H1 (cell line): ENCODE measurements around the gene TFDP1. TPM values are rescaled to one million over a fixed set of nuclear protein-coding genes. Genes with fewer than 3 reads are reported as not detected.

ENCODE experiments used
- CTCF ChIA-PET: fragments of 300-600 bp; sonication (Branson Sonifier 250); formaldehyde crosslinking; loops from one replicate; lab custom pipeline; 2021; ENCODE audit not compliant: partially characterized antibody; lab: Charles Lee
- POLR2A ChIA-PET: fragments of 300-600 bp; sonication (Branson Sonifier 250); formaldehyde crosslinking; loops from one replicate; lab custom pipeline; 2021; ENCODE audit warnings: inconsistent platforms; ENCODE audit not compliant: partially characterized antibody; lab: Charles Lee
- DNase-seq, 2 experiments: peaks; one replicate each; pipeline versions ENCODE4 v3.0.0 to v3.0.0-alpha.2; 2010 to 2022; ENCODE audit warnings: low spot score in 2 of 2, low read depth in 1 of 2, mixed read lengths in 1 of 2
- FAIRE-seq: peaks from 2 replicates; lab custom pipeline; 2011; peaks lifted over from hg19 to GRCh38; lab: Jason Lieb, UNC
- H2AFZ ChIP-seq: 2 replicates; pipeline ENCODE4 v1.8.1; 2012; ENCODE audit warnings: low read length, inconsistent platforms
- H2AK5ac ChIP-seq: 2 replicates; pipeline ENCODE4 v1.6.1; 2013; ENCODE audit warnings: low read depth, low read length
- H2BK120ac ChIP-seq: replicated peaks from 2 replicates; pipeline ENCODE3; 2013; ENCODE audit warnings: low read depth, low read length, inconsistent platforms
- H2BK12ac ChIP-seq: 2 replicates; pipeline ENCODE4 v1.6.1; 2013; ENCODE audit warnings: low read depth, low read length
- H2BK15ac ChIP-seq: 2 replicates; pipeline ENCODE4 v1.6.1; 2013; ENCODE audit warnings: low read length
- H2BK20ac ChIP-seq: 2 replicates; pipeline ENCODE4 v1.6.1; 2013; ENCODE audit warnings: low read length
- H2BK5ac ChIP-seq: 2 replicates; pipeline ENCODE4 v1.6.1; 2013; ENCODE audit warnings: low read depth, low read length
- H3K14ac ChIP-seq: 2 replicates; pipeline ENCODE4 v1.6.1; 2013; ENCODE audit warnings: inconsistent platforms; ENCODE audit not compliant: insufficient read length
- H3K18ac ChIP-seq: 2 replicates; pipeline ENCODE4 v1.6.1; 2013; ENCODE audit warnings: low read length; ENCODE audit errors: extremely low read depth
- H3K23ac ChIP-seq: 2 replicates; pipeline ENCODE4 v1.6.1; 2013; ENCODE audit warnings: inconsistent platforms; ENCODE audit not compliant: insufficient read length
- H3K23me2 ChIP-seq: 2 replicates; pipeline ENCODE4 v1.6.1; 2013; ENCODE audit warnings: low read depth, low read length
- H3K27ac ChIP-seq: 2 replicates; pipeline ENCODE4 v1.6.1; 2011; ENCODE audit warnings: low read depth, low read length, inconsistent platforms
- H3K27me3 ChIP-seq, 4 experiments: replicated peaks in 1 of 4; 1 replicate in 1 of 4; 2 replicates in 3 of 4; pipeline versions ENCODE4 v1.6.1 to v1.8.1; 2011 to 2013; ENCODE audit warnings: low read length in 3 of 4, mild to moderate bottlenecking in 3 of 4, inconsistent platforms in 2 of 4, mixed read lengths in 2 of 4, moderate library complexity in 1 of 4; ENCODE audit not compliant: control insufficient read depth in 3 of 4, insufficient read depth in 3 of 4; ENCODE audit errors: extremely low read depth in 1 of 4
- H3K36me3 ChIP-seq, 4 experiments: 2 replicates each; pipeline versions ENCODE4 v1.6.1 to v1.8.1; 2011 to 2013; ENCODE audit warnings: mild to moderate bottlenecking in 4 of 4, low read length in 3 of 4, moderate library complexity in 2 of 4, control low read depth in 1 of 4, inconsistent platforms in 1 of 4; ENCODE audit not compliant: insufficient read depth in 4 of 4, control insufficient read depth in 2 of 4
- H3K4ac ChIP-seq: replicated peaks from 2 replicates; pipeline ENCODE3; 2013; ENCODE audit warnings: low read length, low read depth, mixed read lengths, inconsistent platforms; ENCODE audit not compliant: insufficient read length
- H3K4me1 ChIP-seq, 4 experiments: replicated peaks in 1 of 4; 1 replicate in 1 of 4; 2 replicates in 3 of 4; pipeline versions ENCODE4 v1.6.1 to v1.8.1; 2011 to 2013; ENCODE audit warnings: low read length in 3 of 4, inconsistent platforms in 2 of 4, mixed read lengths in 1 of 4; ENCODE audit not compliant: insufficient read depth in 4 of 4, control insufficient read depth in 3 of 4
- H3K4me2 ChIP-seq, 2 experiments: 2 replicates each; pipeline versions ENCODE4 v1.6.1 to v1.8.1; 2011 to 2013; ENCODE audit warnings: low read depth in 2 of 2, low read length in 2 of 2, control low read depth in 1 of 2, inconsistent platforms in 1 of 2, mild to moderate bottlenecking in 1 of 2; ENCODE audit not compliant: insufficient read depth in 1 of 2
- H3K4me3 ChIP-seq, 4 experiments: fragments of 200-600, 300-600 bp in 1 of 4; sonication (generic), shearing (Covaris generic), sonication (Bioruptor Twin) in 1 of 4; 2 replicates each; pipeline versions ENCODE4 v1.5.1 to v1.8.1; 2011 to 2016; ENCODE audit warnings: low read length in 4 of 4, low read depth in 3 of 4, control low read depth in 2 of 4, inconsistent platforms in 2 of 4, mild to moderate bottlenecking in 2 of 4, mixed read lengths in 1 of 4, moderate library complexity in 1 of 4; ENCODE audit not compliant: insufficient read depth in 2 of 4; ENCODE audit errors: extremely low read depth in 1 of 4
- H3K56ac ChIP-seq: replicated peaks from 2 replicates; pipeline ENCODE3; 2013; ENCODE audit warnings: low read depth, mild to moderate bottlenecking, mixed read lengths, low read length, inconsistent platforms; ENCODE audit not compliant: insufficient read length
- H3K79me1 ChIP-seq: 2 replicates; pipeline ENCODE4 v1.6.1; 2013; ENCODE audit warnings: low read depth, low read length, control low read depth
- H3K79me2 ChIP-seq, 2 experiments: 2 replicates each; pipeline versions ENCODE4 v1.6.1 to v1.8.1; 2012 to 2013; ENCODE audit warnings: low read length in 2 of 2, mild to moderate bottlenecking in 2 of 2, inconsistent platforms in 1 of 2; ENCODE audit not compliant: insufficient read depth in 2 of 2, control insufficient read depth in 1 of 2
- H3K9ac ChIP-seq, 4 experiments: replicated peaks in 1 of 4; 1 replicate in 1 of 4; 2 replicates in 3 of 4; pipeline versions ENCODE4 v1.6.1 to v1.8.1; 2011 to 2013; ENCODE audit warnings: low read depth in 3 of 4, low read length in 3 of 4, control low read depth in 2 of 4, mild to moderate bottlenecking in 2 of 4, moderate library complexity in 2 of 4, inconsistent platforms in 1 of 4; ENCODE audit errors: extremely low read depth in 1 of 4
- H3K9me3 ChIP-seq, 2 experiments: 2 replicates each; pipeline versions ENCODE4 v1.6.1 to v1.8.1; 2012 to 2013; ENCODE audit warnings: mild to moderate bottlenecking in 2 of 2, moderate library complexity in 2 of 2, control low read depth in 1 of 2, inconsistent platforms in 1 of 2, low read depth in 1 of 2, low read length in 1 of 2, mixed read lengths in 1 of 2; ENCODE audit not compliant: insufficient read depth in 2 of 2
- H4K20me1 ChIP-seq, 2 experiments: replicated peaks in 1 of 2; 2 replicates each; pipeline versions ENCODE3 to v1.8.1; 2011 to 2013; ENCODE audit warnings: inconsistent platforms in 2 of 2, low read length in 2 of 2, mild to moderate bottlenecking in 1 of 2; ENCODE audit not compliant: insufficient read depth in 2 of 2, control insufficient read depth in 1 of 2
- H4K5ac ChIP-seq: 2 replicates; pipeline ENCODE4 v1.6.1; 2013; ENCODE audit warnings: low read length, low read depth, mixed read lengths, inconsistent platforms; ENCODE audit not compliant: insufficient read length
- H4K8ac ChIP-seq: 2 replicates; pipeline ENCODE4 v1.8.0; 2013; ENCODE audit warnings: mild to moderate bottlenecking, moderate library complexity, low read length, inconsistent platforms; ENCODE audit not compliant: insufficient read depth; ENCODE audit errors: extremely low read depth
- H4K91ac ChIP-seq: replicated peaks from 2 replicates; pipeline ENCODE3; 2013; ENCODE audit warnings: low read length, mixed read lengths, inconsistent platforms; ENCODE audit not compliant: insufficient read length
- WGBS, 2 experiments: shearing (Covaris generic) in 1 of 2; methylation state at CpG; one replicate each; pipeline versions ENCODE4 v1.1.6 to v1.1.7; 2013 to 2015; ENCODE audit warnings: low lambda C conversion rate in 2 of 2, mixed read lengths in 2 of 2, inconsistent platforms in 1 of 2, low coverage in 1 of 2, missing lambda C conversion rate in 1 of 2; ENCODE audit not compliant: insufficient replicate concordance in 2 of 2, insufficient coverage in 1 of 2, insufficient read length in 1 of 2; ENCODE audit errors: extremely low coverage in 1 of 2, missing lambda C conversion rate in 1 of 2; 5-methylcytosine and 5-hydroxymethylcytosine counted together
- polyA plus RNA-seq, 7 experiments: library from polyadenylated mRNA; depleted of rRNA in 3 of 7; stranded (reverse) in 5 of 7; unstranded in 2 of 7; fragments of >200 nt in 5 of 7; fragments of 200-250 nt in 2 of 7; gene quantifications; 1 replicate in 5 of 7; 2 replicates in 1 of 7; 4 replicates in 1 of 7; pipeline versions ENCODE4 v1.2.1 to v1.2.3, GENCODE V29; 2011 to 2013; ENCODE audit warnings: missing spikeins in 2 of 7, mixed read lengths in 2 of 7
- total RNA-seq: library from RNA; stranded (reverse); fragmentation: NEBNext Ultra II Directional; extraction: Animal tissue kit (Norgen Biotek cat#: 25700); gene quantifications from 2 replicates; pipeline ENCODE4 v1.2.1, GENCODE V29; 2021
- TF ChIP-seq, protein P1 (sequence below), 3 experiments: IDR thresholded peaks; 1 replicate in 2 of 3; 2 replicates in 1 of 3; pipeline versions ENCODE4 v1.5.1 to v1.6.1; 2011; ENCODE audit warnings: low read length in 3 of 3, mild to moderate bottlenecking in 3 of 3, inconsistent platforms in 2 of 3, low read depth in 1 of 3, moderate library complexity in 1 of 3; ENCODE audit not compliant: insufficient read depth in 1 of 3; ENCODE audit errors: control extremely low read depth in 1 of 3
- TF ChIP-seq, protein P2 (sequence below): IDR thresholded peaks from 2 replicates; pipeline ENCODE4 v1.6.1; 2012; ENCODE audit warnings: inconsistent platforms

The TFDP1 gene
- total and polyA plus RNA-seq, 2 of the 8 experiments (the other 6 are each of a cell fraction or from before 2014, with no cell fraction given): 43.6 to 81.9 TPM

DNA sequence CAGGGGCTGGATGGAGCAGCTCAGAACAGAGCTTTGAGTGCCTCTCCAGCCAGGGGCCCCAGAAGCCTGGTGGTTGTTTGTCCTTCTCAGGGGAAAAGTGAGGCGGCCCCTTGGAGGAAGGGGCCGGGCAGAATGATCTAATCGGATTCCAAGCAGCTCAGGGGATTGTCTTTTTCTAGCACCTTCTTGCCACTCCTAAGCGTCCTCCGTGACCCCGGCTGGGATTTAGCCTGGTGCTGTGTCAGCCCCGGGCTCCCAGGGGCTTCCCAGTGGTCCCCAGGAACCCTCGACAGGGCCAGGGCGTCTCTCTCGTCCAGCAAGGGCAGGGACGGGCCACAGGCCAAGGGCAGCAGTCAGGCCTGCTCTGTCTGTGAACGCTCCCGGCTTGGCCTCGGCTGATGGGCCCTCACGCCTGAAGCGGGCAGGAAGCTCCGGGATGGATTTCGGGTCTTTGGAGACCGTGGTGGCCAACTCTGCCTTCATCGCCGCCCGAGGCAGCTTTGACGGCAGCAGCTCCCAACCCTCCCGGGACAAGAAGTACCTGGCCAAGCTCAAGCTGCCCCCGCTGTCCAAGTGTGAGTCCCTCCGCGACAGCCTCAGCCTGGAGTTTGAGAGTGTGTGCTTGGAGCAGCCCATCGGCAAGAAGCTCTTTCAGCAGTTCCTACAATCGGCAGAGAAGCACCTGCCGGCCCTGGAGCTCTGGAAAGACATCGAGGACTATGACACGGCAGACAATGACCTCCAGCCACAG, 82.6 kb downstream of the TFDP1 start, which contains the start of gene GRK1:
Gene GRK1, plus strand, starts transcription at position 269 of the 751 bp plus-strand sequence. Its CDS starts 168 bp downstream, at position 437.
- H3K36me3 ChIP-seq: no peaks in the 10 kb centered on the region; a peak in 1 of 8 replicates
- no peaks in the 10 kb centered on the region for H3K27me3 ChIP-seq
- H3K4me2 ChIP-seq: no peak within 1 kb of the TSS
- H2BK5ac ChIP-seq: no peak within 1 kb of the TSS
- POLR2A ChIA-PET: interaction anchor here (0.9 to 1.2 kb wide), 2 partner anchors 58 to 60 kb away, joined by 3 to 4 read pairs (median 4); no protein-coding TSS in a partner anchor
- CTCF ChIA-PET: interaction anchor here (0.6 to 3.7 kb wide), 6 partner anchors 18 to 626 kb away, joined by 3 to 19 read pairs (median 4); no protein-coding TSS in a partner anchor
- peaks cover 0 to 3% of the 10 kb centered on the region in 2 experiments for H4K20me1 ChIP-seq
- peaks cover 2% of the 10 kb centered on the region; the same call in 1 of the 2 replicates for H3K23me2 ChIP-seq
- H4K8ac ChIP-seq: peak within 1 kb of the TSS; percentile 76; the same call in 1 of the 2 replicates
- H2BK120ac ChIP-seq: no peak within 1 kb of the TSS
- no peak within 1 kb of the TSS for H3K4ac ChIP-seq
- H3K79me2 ChIP-seq: no peaks in the 10 kb centered on the region
- H4K5ac ChIP-seq: no peak within 1 kb of the TSS
- H3K79me1 ChIP-seq: no peaks in the 10 kb centered on the region
- FAIRE-seq (no peak), DNase-seq (no peak)
- peaks cover 0 to 2% (median 0%) of the 10 kb centered on the region in 4 experiments; a peak in 2 of 7 replicates for H3K4me1 ChIP-seq
- H4K91ac ChIP-seq: no peak within 1 kb of the TSS
- H2AFZ ChIP-seq: no peak within 1 kb of the TSS
- no peak within 1 kb of the TSS for H3K56ac ChIP-seq
- no peak within 1 kb of the TSS for H3K4me3 ChIP-seq
- H2BK12ac ChIP-seq: no peak within 1 kb of the TSS
- no peak within 1 kb of the TSS for H3K9ac ChIP-seq
- H3K14ac ChIP-seq: no peak within 1 kb of the TSS
- H2AK5ac ChIP-seq: no peak within 1 kb of the TSS
- no peak within 1 kb of the TSS for H3K27ac ChIP-seq
- no peak within 1 kb of the TSS for H2BK15ac ChIP-seq
- no peak within 1 kb of the TSS for H3K23ac ChIP-seq
- 87% methylated on average over 16 of the region's 32 CpGs; no CpG with 5 or more reads in 1 of the 2 experiments for WGBS, 2 experiments
- H3K9me3 ChIP-seq: no peaks in the 10 kb centered on the region
- H2BK20ac ChIP-seq: no peak within 1 kb of the TSS
- H3K18ac ChIP-seq: no peak within 1 kb of the TSS; the same call in 1 of the 2 replicates
- TF ChIP-seq, protein P1, sequence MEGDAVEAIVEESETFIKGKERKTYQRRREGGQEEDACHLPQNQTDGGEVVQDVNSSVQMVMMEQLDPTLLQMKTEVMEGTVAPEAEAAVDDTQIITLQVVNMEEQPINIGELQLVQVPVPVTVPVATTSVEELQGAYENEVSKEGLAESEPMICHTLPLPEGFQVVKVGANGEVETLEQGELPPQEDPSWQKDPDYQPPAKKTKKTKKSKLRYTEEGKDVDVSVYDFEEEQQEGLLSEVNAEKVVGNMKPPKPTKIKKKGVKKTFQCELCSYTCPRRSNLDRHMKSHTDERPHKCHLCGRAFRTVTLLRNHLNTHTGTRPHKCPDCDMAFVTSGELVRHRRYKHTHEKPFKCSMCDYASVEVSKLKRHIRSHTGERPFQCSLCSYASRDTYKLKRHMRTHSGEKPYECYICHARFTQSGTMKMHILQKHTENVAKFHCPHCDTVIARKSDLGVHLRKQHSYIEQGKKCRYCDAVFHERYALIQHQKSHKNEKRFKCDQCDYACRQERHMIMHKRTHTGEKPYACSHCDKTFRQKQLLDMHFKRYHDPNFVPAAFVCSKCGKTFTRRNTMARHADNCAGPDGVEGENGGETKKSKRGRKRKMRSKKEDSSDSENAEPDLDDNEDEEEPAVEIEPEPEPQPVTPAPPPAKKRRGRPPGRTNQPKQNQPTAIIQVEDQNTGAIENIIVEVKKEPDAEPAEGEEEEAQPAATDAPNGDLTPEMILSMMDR (IDR thresholded peaks at IDR 0.05; ENCODE audit: control extremely low read depth in 1 of 3, insufficient read depth in 1 of 3, low read depth in 1 of 3, low read length in 3 of 3): no peak
- TF ChIP-seq, protein P2, sequence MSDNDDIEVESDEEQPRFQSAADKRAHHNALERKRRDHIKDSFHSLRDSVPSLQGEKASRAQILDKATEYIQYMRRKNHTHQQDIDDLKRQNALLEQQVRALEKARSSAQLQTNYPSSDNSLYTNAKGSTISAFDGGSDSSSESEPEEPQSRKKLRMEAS: 0 out of 2 replicates have a peak, but pooled peaks have one; percentile 8
